Panc1 (cell line): ENCODE data around the gene GPR61. TPM values are rescaled to one million over a fixed set of nuclear protein-coding genes. Genes with fewer than 3 reads are reported as not detected.

Experiments
- ATAC-seq: fragments of 200-7000 bp; cut with Tn5 transposase; 2 replicates; pipeline ENCODE4 v1.9.1; 2020; ENCODE audit warnings: mild to moderate bottlenecking, moderate library complexity
- BruUV-seq: library from RNA; stranded (reverse); fragments of 400-500 nt; replicated peaks from 2 replicates; lab custom pipeline; 2021; lab: Mats Ljungman, UMichigan
- CTCF ChIA-PET: fragments of 300-600 bp; sonication (Branson Sonifier 250); formaldehyde crosslinking; loops from one replicate; lab custom pipeline; 2022; ENCODE audit warnings: antibody characterized with exemption; lab: Charles Lee
- POLR2A ChIA-PET: fragments of 300-600 bp; sonication (Branson Sonifier 250); formaldehyde crosslinking; loops from one replicate; lab custom pipeline; 2022; ENCODE audit warnings: antibody characterized with exemption; lab: Charles Lee
- DNase-seq: peaks from one replicate; pipeline ENCODE4 v3.0.0-alpha.2; 2010; ENCODE audit warnings: low read depth, low spot score
- H3K27ac ChIP-seq: 2 replicates; pipeline ENCODE4 v1.5.1; 2011; ENCODE audit warnings: mild to moderate bottlenecking, low read length, inconsistent platforms
- H3K27me3 ChIP-seq: fragments of 200-500 bp; sonication (Bioruptor generic); 2 replicates; pipeline ENCODE4 v1.6.0; 2014; ENCODE audit warnings: low read length, inconsistent platforms; ENCODE audit not compliant: control insufficient read depth, insufficient read depth
- H3K36me3 ChIP-seq: fragments of 200-500 bp; sonication (Bioruptor generic); 2 replicates; pipeline ENCODE4 v1.5.1; 2014; ENCODE audit warnings: inconsistent platforms, mild to moderate bottlenecking, low read length, moderate library complexity; ENCODE audit not compliant: control insufficient read depth, insufficient read depth
- H3K4me1 ChIP-seq: 2 replicates; pipeline ENCODE4 v1.5.1; 2011; ENCODE audit warnings: inconsistent platforms, mild to moderate bottlenecking, low read length, moderate library complexity; ENCODE audit not compliant: control insufficient read depth, insufficient read depth
- H3K4me3 ChIP-seq, 2 experiments: 2 replicates each; pipeline ENCODE4 v1.5.1; 2011 to 2012; ENCODE audit warnings: low read depth in 2 of 2, low read length in 2 of 2, mild to moderate bottlenecking in 2 of 2, inconsistent platforms in 1 of 2, moderate library complexity in 1 of 2
- H3K9me3 ChIP-seq: fragments of 200-500 bp; sonication (Bioruptor generic); 2 replicates; pipeline ENCODE4 v1.5.1; 2014; ENCODE audit warnings: low read depth, mild to moderate bottlenecking, inconsistent platforms, low read length, moderate library complexity; ENCODE audit not compliant: control insufficient read depth, insufficient read depth
- POLR2AphosphoS5 ChIP-seq: IDR thresholded peaks from 2 replicates; pipeline ENCODE4 v1.6.1; 2012; ENCODE audit warnings: mild to moderate bottlenecking, low read depth, low read length, moderate library complexity
- SIN3A ChIP-seq: IDR thresholded peaks from 2 replicates; pipeline ENCODE4 v1.6.1; 2012; ENCODE audit warnings: low read depth, mild to moderate bottlenecking, low read length, moderate library complexity, borderline replicate concordance; ENCODE audit not compliant: insufficient read depth
- TCF7L2 ChIP-seq: IDR thresholded peaks from 2 replicates; pipeline ENCODE4 v1.6.1; 2011; ENCODE audit warnings: mild to moderate bottlenecking, low read depth, low read length, inconsistent platforms
- in situ Hi-C: cut with HindIII; loops from 2 replicates; pipeline ENCODE4 v1.10.0; 2016; ENCODE audit warnings: low sequenced_read_pairs, low pct_unique_long_range_greater_than_20kb
- intact Hi-C: fragments of 100-400 bp; cut with micrococcal nuclease; formaldehyde crosslinking; loops from one replicate; pipeline ENCODE4 v1.10.0; 2022; ENCODE audit not compliant: unreplicated experiment
- total RNA-seq: library from RNA; stranded (reverse); gene quantifications from one replicate; pipeline ENCODE4 v1.2.1, GENCODE V29; 2021; ENCODE audit not compliant: unreplicated experiment
- TF ChIP-seq, protein P1 (sequence below): fragments of 450-650 bp; IDR thresholded peaks from 2 replicates; pipeline ENCODE4 v1.5.1; 2017; ENCODE audit warnings: mild to moderate bottlenecking
- TF ChIP-seq, protein P2 (sequence below), 2 experiments: IDR thresholded peaks; 2 replicates each; pipeline ENCODE4 v1.6.1; 2011 to 2012; ENCODE audit warnings: low read depth in 2 of 2, control low read depth in 1 of 2, low read length in 1 of 2, mild to moderate bottlenecking in 1 of 2, moderate library complexity in 1 of 2; ENCODE audit not compliant: insufficient read depth in 1 of 2

Gene GPR61
- total RNA-seq, 1 experiment from 2014 or later, result not detected

GRCh38 chr1:109508873-109509175 lies 30.8 kb upstream of the GPR61 start:
- intact Hi-C loops, result no loop called here
- no TSS peak for BruUV-seq
- ChIA-PET POLR2A (no interaction called here), CTCF (no interaction called here)
- no peaks in the 10 kb centered on the region for H3K9me3 ChIP-seq
- peak overlapping the region in 1 of 2 experiments; percentile 49; a peak in 2 of 4 replicates for H3K4me3 ChIP-seq
- in situ Hi-C loops, result no loop called here
- H3K27ac ChIP-seq, result no peak overlapping the region
- H3K27me3 ChIP-seq, result no peaks in the 10 kb centered on the region
- no peaks in the 10 kb centered on the region for H3K4me1 ChIP-seq
- ATAC-seq (no peak), DNase-seq (no peak)
- H3K36me3 ChIP-seq, result no peaks in the 10 kb centered on the region
- TF ChIP-seq POLR2AphosphoS5 (no peak), TCF7L2 (no peak), SIN3A (no peak)
- TF ChIP-seq, protein P1, sequence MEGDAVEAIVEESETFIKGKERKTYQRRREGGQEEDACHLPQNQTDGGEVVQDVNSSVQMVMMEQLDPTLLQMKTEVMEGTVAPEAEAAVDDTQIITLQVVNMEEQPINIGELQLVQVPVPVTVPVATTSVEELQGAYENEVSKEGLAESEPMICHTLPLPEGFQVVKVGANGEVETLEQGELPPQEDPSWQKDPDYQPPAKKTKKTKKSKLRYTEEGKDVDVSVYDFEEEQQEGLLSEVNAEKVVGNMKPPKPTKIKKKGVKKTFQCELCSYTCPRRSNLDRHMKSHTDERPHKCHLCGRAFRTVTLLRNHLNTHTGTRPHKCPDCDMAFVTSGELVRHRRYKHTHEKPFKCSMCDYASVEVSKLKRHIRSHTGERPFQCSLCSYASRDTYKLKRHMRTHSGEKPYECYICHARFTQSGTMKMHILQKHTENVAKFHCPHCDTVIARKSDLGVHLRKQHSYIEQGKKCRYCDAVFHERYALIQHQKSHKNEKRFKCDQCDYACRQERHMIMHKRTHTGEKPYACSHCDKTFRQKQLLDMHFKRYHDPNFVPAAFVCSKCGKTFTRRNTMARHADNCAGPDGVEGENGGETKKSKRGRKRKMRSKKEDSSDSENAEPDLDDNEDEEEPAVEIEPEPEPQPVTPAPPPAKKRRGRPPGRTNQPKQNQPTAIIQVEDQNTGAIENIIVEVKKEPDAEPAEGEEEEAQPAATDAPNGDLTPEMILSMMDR, result no peak
- TF ChIP-seq, protein P2, sequence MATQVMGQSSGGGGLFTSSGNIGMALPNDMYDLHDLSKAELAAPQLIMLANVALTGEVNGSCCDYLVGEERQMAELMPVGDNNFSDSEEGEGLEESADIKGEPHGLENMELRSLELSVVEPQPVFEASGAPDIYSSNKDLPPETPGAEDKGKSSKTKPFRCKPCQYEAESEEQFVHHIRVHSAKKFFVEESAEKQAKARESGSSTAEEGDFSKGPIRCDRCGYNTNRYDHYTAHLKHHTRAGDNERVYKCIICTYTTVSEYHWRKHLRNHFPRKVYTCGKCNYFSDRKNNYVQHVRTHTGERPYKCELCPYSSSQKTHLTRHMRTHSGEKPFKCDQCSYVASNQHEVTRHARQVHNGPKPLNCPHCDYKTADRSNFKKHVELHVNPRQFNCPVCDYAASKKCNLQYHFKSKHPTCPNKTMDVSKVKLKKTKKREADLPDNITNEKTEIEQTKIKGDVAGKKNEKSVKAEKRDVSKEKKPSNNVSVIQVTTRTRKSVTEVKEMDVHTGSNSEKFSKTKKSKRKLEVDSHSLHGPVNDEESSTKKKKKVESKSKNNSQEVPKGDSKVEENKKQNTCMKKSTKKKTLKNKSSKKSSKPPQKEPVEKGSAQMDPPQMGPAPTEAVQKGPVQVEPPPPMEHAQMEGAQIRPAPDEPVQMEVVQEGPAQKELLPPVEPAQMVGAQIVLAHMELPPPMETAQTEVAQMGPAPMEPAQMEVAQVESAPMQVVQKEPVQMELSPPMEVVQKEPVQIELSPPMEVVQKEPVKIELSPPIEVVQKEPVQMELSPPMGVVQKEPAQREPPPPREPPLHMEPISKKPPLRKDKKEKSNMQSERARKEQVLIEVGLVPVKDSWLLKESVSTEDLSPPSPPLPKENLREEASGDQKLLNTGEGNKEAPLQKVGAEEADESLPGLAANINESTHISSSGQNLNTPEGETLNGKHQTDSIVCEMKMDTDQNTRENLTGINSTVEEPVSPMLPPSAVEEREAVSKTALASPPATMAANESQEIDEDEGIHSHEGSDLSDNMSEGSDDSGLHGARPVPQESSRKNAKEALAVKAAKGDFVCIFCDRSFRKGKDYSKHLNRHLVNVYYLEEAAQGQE (IDR thresholded peaks at IDR 0.05; ENCODE audit: insufficient read depth in 1 of 2, low read depth in 2 of 2, low read length in 1 of 2), result no peak

DNA sequence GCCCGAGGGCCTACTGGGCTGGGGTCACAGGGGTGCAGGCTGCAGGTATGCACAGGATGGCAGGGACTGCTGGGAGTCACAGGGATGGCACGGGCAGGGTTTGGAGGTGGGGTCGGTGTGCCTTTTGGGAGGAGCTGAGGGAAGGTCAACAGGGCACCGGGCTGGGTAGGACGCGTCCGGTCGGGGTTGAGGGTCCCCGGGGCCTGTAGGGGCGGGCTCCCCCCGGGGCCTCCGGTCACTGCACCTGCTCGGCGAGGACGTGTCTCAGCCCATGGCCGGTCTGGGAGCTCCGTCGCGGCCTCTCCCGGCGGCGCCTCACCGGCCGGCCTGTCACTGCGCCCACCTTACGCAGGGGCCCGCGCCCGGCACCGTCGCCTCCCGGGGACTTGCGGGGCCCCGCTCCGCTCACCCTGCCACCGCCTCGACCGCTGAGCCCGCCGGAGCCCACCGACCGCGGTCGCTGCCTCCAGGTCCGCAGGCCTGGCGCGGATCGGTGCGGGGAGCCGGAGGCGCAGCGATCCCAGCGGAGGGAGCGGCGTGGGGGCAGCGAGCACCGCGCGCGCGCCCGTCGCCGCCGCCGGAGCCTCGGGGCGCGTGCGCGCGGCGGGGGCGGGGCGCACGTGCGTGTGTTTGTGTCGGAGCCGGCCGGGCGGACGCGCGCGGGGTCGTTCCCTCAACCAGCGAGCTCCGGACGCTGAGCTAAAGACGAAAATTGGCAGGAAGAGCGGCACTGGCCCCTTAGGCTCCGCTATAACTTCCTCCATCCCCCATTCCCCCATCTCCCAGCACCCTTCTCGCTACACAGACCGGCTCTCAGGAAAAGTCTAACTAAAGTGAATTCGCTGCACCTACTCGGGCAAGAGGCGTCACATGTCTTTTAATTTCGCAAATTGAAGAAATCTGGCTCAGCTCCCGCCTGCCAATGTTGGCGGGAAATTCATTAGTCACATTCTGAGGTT lies 30.2 kb upstream of the GPR61 start, which contains the start of gene AMIGO1:
Gene AMIGO1, minus strand, starts transcription at position 552 of the 959 bp plus-strand sequence. CDS start 815 bp downstream, outside the sequence.
- ChIA-PET CTCF (interaction anchor here (0.7 to 0.8 kb wide), 2 partner anchors 11 to 19 kb away, joined by 3 to 5 read pairs; no protein-coding TSS in a partner anchor), POLR2A (no interaction called here)
- Histone ChIP-seq H3K36me3 (no peaks in the 10 kb centered on the region), H3K27ac (no peak within 1 kb of the TSS), H3K27me3 (no peaks in the 10 kb centered on the region), H3K4me1 (no peaks in the 10 kb centered on the region), H3K4me3 (peak within 1 kb of the TSS; percentile 49 to 67), H3K9me3 (no peaks in the 10 kb centered on the region)
- DNase-seq (no peak), ATAC-seq (peak; percentile 80)
- TF ChIP-seq, protein P1, result no peak
- TF ChIP-seq, protein P2 (IDR thresholded peaks at IDR 0.05; ENCODE audit: insufficient read depth in 1 of 2, low read depth in 2 of 2, low read length in 1 of 2), result no peak
- no peak for TF ChIP-seq SIN3A
- no peak for TF ChIP-seq TCF7L2
- TF ChIP-seq POLR2AphosphoS5, result no peak
- intact Hi-C loops (no loop called here), in situ Hi-C loops (no loop called here)
- BruUV-seq, result no TSS peak
